IPS DF 6.9 (cell line): Measurements from ENCODE around the gene TSN.
"Not testable (repeated sequence)": the region's sequence is repeated elsewhere in the genome, so short reads cannot be mapped to it uniquely, and the experiment has no call there.

ENCODE experiments used
- DNase-seq: peaks from one replicate; pipeline ENCODE4 v3.0.0-alpha.2; 2013; ENCODE audit warnings: low read depth, low spot score
- H3K27ac ChIP-seq: one replicate; pipeline ENCODE4 v1.5.1; 2013; ENCODE audit warnings: low read length, control low read depth
- H3K27me3 ChIP-seq: 2 replicates; pipeline ENCODE4 v1.6.1; 2013; ENCODE audit warnings: mild to moderate bottlenecking, low read length; ENCODE audit not compliant: control insufficient read depth, insufficient read depth
- H3K36me3 ChIP-seq: 2 replicates; pipeline ENCODE4 v1.6.1; 2013; ENCODE audit warnings: low read length; ENCODE audit not compliant: control insufficient read depth, insufficient read depth
- H3K4me1 ChIP-seq: 2 replicates; pipeline ENCODE4 v1.6.1; 2013; ENCODE audit warnings: low read length; ENCODE audit not compliant: control insufficient read depth, insufficient read depth
- H3K4me3 ChIP-seq: 2 replicates; pipeline ENCODE4 v1.5.1; 2013; ENCODE audit warnings: mild to moderate bottlenecking, low read length
- H3K9me3 ChIP-seq: 2 replicates; pipeline ENCODE4 v1.6.1; 2013; ENCODE audit warnings: low read length, inconsistent platforms; ENCODE audit not compliant: control insufficient read depth, insufficient read depth
- WGBS: extraction: QIAGEN DNeasy Blood & Tissue Kit; methylation state at CpG from one replicate; pipeline ENCODE4 v1.1.7; 2013; ENCODE audit warnings: mixed read lengths, missing lambda C conversion rate; ENCODE audit not compliant: insufficient read length, insufficient coverage; 5-methylcytosine and 5-hydroxymethylcytosine counted together

TSN gene

GRCh38 chr2:121813083-121813482 is 57.6 kb downstream of the TSN start:
- no CpG with 5 or more reads among the region's 3 CpGs for WGBS
- DNase-seq, H3K36me3 ChIP-seq, H3K27me3 ChIP-seq, H3K4me3 ChIP-seq, H3K9me3 ChIP-seq, H3K4me1 ChIP-seq, H3K27ac ChIP-seq: not testable (repeated sequence)

GRCh38 chr2:121815216-121815615 is 59.8 kb downstream of the TSN start:
- Histone ChIP-seq H3K4me1 (no peaks in the 10 kb centered on the region; the same call in 1 of the 2 replicates), H3K4me3 (no peak overlapping the region), H3K27ac (no peak overlapping the region), H3K9me3 (no peaks in the 10 kb centered on the region), H3K27me3 (no peaks in the 10 kb centered on the region), H3K36me3 (no peaks in the 10 kb centered on the region)
- WGBS: no CpG with 5 or more reads among the region's 8 CpGs
- no peak for DNase-seq

GRCh38 chr2:121816797-121817196 is 61.3 kb downstream of the TSN start:
- H3K27ac ChIP-seq: no peak overlapping the region
- H3K4me3 ChIP-seq: no peak overlapping the region
- WGBS: no CpG with 5 or more reads among the region's 7 CpGs
- H3K36me3 ChIP-seq: no peaks in the 10 kb centered on the region
- no peaks in the 10 kb centered on the region for H3K9me3 ChIP-seq
- H3K27me3 ChIP-seq: no peaks in the 10 kb centered on the region
- no peak for DNase-seq
- H3K4me1 ChIP-seq: no peaks in the 10 kb centered on the region; the same call in 1 of the 2 replicates

GRCh38 chr2:121817304-121817703 is 61.9 kb downstream of the TSN start:
- H3K9me3 ChIP-seq, H3K27ac ChIP-seq, DNase-seq, H3K4me3 ChIP-seq, H3K4me1 ChIP-seq, H3K27me3 ChIP-seq, H3K36me3 ChIP-seq: not testable (repeated sequence)
- WGBS: no CpG with 5 or more reads among the region's 1 CpG
